ENCODE data around the gene GDF10.

GDF10 gene

DNA sequence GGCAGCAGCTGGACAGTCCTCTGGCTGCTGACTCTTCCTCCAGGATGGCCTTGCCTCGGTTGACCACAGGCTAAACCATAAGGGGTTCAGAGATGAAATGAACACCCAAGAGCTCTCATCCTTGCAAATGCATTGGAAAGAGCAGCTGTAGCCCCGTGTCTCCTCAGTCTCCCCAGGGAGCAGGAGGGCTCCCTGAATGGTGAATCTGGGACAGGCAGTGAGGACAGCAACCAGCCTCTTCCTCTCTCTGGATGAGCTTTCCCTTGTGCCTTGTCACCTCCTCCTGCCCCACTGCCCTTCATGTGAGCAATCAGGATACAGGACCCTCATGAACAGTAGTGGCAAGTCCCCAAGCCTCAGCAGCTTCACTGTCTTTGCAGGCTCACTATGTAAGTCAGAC is 23.9 kb upstream of the GDF10 start:
- no peak for DNase-seq

DNA sequence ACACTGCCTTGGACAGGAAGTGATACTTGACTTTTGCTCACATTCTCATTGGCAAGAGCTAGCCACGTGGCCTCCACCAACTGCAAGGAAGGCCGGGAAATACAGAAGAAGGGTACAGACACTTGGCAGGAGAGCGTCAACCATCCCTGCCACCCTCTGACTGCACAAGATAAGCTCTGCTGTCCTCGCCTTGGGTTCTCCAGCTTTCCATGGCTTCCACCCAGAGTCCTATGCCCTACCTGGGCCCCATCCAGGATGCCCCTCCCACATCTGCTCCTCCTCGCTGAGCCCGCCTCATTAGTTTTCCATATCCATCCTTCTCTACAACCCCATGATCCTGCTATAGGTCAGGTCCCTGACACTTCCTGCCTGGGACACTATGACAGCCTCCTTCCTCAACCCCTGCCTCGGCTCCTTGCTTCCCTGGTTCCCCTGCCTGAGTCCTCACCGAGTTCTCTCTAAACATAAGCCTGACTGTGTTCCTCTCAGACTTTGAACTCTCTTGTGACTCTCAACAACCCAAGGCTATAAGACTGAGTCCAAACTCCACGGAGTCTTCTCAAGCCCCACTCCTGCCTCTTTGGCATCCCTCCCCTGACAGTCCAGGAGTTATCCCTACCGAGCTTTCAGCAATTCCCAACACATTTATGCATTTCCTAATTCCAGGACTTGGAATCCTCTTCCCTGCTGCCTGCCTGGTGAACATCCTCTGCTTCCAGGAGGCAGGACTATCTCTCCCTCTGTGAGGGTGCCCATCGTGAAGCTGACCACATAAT is 23.2 kb upstream of the GDF10 start:
- DNase-seq = no peak

DNA sequence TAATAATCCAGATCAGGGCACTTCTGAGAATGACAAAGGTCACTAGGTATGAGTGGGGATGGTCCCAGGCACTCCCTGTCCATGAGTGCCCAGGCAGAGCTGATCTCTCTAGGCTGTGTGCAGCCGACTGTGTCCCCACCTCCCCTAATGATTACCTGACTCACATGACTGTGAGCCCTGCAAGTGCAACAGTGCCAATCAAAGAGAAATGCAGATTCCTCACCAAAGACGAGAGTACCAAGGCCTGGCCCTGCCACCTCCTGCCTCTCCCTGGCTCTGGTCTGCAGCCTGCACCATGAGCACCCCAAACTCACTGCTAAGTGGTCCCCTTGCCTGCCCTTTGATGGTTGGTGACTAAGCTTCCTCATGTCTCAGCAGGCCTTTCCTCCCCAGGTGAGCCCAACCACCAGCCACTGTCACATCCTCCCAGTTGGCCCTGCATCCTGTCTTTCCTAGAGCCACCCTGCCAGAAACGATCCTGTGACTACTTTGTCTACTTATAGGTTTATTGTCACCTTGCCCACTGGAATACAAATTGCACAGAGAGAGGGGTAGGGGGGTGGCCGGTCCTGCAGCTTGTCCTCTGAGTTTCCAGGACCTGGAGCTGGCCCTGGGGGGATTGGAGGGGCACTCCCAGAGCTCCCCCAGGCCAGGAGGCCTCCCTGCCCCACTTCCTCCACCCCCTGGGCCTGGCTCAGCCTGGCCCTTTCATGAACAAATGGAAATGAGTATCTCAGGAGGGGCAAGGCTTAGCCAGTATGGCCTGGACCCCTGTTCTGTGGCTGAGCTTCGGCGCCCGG is 22.4 kb upstream of the GDF10 start:
- DNase-seq = no peak

DNA sequence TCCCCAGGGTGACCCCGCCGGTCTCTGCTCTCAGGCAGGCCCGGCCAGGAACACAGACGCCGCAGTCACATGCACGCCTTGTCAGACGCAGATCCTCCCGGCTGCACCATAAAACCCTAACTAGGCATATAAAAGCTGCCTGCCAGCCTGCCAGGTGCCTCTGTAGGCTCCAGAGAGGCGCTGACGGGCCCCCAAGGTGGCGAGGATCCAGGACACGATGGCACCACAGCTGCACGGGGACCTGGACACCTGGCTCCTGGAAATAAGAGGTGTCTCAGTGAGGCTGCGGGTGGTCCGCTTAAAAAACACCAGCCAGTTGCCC is 21.9 kb upstream of the GDF10 start:
- no peak for DNase-seq

DNA sequence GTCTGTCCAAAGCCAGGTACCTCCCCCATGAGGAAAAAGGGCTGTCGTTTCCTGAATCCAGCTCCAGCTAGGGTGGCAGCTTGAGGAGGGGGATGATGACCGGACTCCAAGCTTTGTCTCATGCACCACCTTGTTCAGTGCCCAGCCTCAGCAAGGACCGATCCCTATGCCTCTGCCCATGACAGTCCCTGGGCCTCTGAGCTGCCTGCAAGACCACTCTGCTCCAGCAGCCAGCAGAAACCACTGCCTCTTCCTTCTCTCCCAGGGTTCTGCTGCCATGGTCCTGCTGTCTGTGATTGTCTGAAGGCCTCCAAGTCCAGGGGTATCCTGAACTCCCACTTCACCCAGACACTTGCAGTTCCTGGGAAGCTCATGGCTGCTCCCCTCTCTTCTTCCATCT is 21.3 kb upstream of the GDF10 start:
- DNase-seq = no peak

DNA sequence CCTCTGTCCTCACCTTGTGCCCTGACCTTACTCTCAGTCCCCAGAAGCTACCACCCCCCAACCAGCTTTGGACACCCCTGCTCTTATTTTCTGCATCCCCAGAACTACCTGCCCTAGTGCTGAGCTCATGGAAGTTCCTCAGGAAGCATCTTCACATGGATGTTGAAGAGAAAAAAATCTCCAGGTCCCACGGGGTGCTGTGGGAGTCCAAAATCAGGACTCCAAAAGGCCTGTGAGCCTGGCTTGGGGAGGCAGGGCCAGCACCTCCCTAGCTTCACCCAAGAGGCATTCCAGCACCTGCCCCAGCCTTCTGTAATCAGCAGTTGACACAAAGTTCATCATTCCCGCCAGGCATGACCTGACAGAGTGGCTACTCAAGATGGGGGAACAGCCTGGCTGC is 20.7 kb upstream of the GDF10 start:
- no peak for DNase-seq

DNA sequence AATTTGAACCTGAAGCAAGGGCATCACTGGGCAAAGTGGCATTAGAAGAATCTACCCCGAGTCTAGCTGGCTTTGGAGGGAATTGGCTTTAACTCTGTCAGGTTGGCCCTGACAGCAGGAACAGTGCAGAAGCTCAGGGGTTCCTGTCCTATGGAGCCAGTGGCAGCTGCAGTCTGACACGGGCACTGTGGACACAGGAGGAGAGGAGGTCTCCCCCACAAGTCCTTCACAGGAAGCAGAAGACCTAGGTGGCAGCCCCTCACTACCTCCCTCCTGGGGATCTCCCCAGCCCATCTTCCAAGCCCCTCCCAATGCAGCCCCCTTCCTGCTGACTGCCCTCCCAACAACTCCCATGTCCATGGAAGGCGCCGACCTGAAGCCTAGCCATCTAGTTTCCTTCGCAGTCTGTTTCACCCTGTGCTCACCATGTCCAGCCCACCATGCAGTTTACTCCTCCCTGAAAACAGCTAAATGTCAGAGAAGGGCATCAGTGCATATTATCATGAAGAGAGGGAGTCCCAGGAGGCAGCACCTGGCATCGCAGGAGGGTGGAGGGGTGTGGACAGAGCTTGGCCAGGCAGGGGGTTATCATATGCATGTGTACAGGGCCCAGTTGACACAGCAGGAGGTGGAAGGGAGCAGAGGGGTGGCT is 17.9 kb upstream of the GDF10 start:
- no peak for DNase-seq

DNA sequence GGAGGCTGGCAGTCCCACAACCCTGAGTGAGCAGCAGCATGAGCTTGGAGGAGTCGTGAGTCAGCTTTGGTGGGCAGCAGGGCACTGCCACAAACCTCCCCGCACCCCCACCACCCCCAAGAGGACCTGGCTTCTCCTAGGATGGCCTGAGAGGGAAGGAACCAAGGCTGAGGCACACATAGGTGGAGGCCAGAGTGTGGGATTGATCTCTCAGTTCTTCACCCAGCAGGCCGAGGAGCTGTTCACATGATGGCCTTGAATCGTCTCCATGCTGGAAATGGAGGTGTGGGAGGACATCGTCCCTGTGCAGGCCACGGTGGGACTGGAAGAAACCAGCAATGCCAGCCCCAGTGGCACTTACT is 17.4 kb upstream of the GDF10 start:
- DNase-seq = no peak

DNA sequence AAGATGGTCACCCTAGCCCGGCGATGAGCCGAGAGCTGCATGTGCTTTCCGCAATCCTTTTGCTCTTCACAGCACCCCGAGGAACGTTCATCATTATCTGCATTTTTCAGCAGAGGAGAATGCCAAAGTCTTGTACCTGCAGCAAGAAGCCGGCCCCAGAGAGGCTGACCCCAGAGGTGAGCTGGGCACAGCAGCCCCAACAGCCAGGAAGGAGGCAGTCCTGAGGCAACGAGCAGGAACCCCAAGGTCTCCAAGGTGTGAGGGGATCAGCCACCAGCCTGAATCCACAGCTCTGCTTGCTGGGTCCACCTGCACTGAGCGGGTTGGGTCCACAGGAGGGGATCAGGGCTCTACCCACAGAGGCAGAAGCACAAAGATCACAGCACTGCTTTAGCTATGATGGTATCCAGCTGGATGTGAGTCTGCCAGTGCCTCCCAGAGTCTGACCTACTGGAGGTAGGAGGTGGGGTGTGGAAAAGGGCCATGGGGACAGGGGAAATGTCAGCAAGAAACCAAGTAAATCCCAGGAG is 16.8 kb upstream of the GDF10 start:
- DNase-seq = no peak

DNA sequence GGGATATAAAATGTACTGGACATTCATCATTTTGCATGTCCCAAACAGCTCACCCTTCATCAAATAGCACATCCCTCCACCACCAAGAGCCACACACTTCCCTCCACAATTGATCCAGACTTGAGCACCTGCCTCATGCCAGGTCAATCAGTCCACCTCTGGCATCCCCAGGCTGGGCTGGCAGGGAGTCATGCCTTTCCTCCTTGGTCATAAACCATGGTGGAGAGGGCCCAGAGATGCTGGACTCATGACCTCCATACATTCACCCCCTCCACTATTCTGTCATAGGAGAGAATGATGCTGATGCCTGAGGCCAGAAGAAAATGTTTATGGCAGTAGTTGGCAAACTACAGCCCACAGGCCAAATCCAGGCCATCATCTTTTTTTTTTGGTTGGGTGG is 16.1 kb upstream of the GDF10 start:
- DNase-seq = no peak

DNA sequence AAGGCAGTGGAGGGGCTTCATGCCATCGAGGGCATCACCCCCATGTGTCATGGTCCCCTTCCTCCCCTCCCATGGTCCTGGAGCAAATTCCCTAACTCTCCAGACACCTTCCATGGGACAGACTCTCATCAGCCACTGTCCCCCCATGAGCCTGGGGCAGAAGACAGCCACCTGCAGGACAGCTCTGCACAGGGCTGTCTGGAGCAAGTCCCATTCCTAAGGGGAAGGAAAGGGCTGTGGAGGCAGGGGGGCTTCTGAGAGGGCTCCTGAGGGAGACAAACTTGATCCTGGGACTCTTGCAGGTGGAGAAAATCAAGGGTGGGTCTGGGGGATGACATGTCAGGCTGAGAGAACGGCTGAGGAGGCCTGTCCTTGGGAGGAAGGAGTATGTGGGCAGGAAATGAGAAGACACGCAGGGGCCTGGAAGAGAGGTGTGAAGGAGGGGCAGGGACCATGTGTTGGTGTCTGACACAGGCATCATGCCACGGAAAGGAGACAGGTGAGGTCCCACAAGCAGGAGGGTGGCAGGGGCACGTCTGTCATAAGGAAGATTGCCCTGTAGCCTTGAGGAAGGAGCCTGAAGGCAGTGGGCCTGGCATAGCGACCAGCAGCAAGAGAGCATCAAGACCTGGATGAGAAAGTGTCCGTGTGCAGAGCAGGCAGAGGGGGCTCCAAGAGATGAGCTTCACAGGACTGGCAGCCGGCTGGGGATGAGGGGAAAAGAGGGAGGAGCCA is 14.4 kb upstream of the GDF10 start:
- no peak for DNase-seq

DNA sequence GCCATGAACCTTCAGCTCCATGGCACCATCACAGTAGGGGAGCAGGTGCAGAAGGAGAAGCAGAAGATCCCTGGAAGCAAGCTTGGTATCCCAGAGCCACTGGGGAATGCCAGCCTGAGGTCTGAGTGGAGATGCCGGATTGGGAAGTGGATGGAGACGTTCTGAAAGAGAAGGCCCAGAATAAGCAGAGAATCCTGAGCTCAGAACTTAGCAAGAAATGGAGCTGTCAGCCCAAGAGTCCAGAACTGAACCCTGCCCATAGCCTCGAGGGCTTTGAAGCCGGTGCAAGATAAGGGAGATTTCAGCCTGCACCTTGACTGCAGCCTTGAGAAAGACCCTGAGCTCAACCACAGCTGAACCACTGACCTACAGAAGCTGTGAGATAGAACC is 13.9 kb upstream of the GDF10 start:
- DNase-seq = no peak

DNA sequence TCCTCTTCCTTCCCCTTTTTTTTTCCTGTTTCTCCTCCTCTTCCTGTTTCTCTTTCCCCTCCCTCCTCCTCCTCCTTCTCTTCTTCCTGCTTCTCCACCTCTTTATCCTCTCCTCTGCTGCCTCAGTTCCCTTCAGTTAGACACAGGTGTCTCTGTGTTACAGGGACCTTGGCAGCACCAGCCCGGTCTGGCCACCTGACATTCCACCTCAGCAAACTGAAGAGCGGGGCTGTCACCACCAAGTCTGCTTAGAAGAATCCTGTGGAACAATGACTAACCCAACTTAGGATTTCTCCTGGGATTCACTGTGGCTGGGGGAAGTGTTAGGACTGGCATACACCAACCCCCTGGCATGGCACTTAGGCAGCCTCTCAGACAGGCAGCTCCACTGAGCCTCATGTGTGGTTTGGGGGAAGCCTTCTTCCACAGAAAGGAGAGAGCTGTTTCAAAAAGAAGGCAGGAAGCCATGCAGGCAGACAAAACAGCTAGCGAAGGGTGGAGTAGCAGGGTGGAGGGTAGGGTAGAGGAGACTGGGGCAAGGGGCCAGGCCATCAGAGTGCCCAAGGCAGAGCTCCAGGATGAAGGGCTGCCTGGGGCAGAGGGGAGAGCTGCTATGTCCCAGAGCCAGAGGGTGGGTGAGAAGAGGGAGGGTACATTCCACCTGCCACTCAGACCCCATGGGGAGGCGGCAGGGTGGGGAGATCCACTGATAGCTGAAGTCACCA is 13.2 kb upstream of the GDF10 start:
- no peak for DNase-seq

DNA sequence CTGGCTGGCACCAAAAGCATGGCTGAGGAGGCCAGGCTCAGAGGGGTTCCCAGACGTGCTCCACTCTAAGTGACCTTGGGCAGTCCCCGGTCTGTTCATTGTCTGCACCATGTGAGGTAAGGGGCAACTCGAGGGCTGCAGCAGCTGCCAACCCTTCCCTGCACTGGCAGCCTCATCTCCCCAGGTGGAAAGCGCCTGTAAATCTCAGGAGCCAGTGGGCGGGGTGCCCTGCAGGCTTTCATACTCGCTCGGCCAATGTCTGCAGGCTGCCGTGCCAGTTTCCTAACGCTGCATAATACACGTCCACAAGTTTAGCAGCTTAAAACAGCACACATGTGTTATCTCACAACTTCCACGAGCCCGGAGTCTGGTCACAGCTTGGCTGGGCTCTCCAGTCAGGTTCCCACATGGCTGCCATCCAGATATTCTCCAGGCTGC is 12.6 kb upstream of the GDF10 start:
- no peak for DNase-seq

DNA sequence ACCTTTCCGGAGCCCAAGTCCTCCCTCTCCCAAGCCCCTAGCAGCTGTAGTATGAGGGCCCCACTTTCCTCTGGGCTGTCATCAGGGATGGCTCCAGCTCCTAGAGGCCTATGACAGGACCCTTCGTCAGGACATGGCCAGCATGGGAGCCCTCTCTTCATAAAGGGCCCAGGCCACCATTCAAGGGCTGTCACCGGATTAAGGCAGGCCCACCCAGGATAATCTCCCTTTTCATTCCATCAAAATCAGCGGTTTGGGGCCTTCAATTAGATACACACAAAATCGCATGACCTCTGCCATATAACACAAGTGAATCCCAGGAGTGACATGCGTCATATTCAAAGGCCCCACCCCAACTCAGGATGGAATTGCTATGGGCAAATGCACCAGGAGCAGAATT is 12.2 kb upstream of the GDF10 start:
- DNase-seq = no peak

DNA sequence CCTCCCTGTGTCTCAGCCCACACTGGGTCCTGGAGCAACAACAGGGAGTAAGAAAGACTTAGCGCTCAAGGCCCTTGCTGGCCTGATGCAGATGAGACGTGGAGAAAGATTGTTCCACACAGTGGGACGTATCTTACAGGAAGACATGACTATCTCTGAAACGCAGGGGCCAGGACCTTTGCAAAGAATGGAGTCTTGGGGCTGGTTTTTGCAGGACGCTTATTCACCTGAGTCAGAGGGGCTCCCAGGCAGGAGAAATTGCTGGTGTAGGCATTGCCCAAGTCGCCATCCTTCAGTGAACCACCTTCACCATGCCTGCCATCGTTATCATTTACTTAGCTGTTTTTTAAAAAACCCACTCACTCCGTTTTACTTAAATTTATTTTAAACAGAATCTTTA is 11.8 kb upstream of the GDF10 start:
- no peak for DNase-seq

DNA sequence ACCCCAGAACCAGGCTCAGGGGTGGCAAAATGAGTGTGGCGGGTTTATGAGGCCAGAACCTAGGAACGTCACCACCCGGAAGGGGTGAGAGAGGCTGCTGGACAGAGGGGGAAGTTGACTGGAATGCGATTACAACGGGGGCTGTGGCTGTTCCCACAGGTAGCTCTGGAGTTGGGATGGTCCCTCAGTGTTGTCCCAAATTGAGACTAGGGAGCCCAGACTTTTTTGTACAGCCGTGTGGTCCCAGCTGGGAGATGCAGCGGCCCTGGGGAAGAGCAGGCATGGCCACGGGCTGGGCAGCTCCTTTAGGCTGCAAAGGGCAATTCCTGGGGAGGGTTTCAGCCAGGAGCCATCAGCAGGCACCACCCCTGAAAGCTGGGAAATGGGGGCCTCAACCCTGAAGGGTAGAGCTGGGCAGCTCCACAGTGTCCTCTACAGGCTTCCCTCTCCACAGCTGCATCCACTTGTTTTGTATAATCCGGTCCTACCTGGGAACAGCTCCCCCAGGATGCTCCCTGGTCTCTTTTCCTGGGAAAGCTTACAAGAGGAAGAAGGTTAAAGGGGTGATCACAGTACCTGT is 11.0 kb upstream of the GDF10 start:
- no peak for DNase-seq

DNA sequence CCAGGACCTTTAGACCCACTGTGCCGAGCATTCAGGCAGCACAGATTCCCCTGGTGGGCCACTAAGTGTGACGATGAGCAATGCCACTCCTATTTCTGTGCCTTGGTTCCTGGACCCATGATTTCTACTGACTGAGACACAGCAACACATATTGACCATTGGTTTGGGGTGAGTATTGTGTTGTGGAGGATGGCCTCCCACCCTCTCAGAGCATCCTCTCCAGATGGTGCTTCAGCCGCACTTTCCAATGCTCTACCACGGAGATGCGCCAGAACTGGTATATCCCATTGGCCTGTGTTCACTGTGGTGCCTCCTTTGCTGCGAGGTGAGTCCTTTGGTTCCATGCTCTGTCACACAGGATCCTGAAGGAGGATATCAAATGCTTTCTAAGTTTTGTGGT is 10.1 kb upstream of the GDF10 start:
- no peak for DNase-seq

DNA sequence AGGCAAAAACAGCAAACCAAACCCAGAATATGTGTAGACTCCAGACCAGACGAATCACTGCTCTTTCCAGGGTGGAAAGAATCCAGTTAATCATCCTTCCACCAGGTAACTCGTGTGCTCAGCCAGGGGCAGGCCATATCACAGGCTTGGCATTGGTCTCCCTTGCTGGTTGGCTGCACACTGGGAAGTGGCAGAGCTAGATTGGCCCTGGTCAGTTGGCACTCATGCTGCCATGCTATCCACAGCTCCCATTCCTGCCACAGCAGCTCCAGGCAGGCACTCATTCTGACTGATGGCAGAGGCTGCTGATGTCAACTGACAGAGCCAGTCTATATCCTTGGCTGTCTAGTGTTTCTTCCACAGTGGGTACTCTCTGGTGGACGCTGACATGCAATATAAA is 9.7 kb upstream of the GDF10 start:
- DNase-seq = no peak

DNA sequence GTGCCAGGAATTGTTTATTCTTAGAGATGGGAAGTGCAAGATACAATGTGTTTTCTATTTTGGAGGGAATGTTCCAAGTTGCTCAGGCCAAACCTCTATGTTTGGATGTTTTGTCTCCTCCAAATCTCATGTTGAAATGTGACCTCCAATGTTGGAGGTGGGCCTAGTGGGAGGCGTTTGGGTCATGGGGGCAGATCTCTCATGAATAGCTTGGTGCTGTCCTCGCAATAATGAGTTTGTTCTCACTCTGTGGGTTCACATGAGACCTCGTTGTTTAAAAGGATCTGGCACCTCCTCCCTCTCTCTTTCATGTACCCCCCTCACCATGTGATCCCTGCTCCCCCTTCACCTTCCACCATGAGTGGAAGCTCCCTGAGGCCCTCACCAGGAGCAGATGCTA is 8.3 kb upstream of the GDF10 start:
- DNase-seq = no peak

DNA sequence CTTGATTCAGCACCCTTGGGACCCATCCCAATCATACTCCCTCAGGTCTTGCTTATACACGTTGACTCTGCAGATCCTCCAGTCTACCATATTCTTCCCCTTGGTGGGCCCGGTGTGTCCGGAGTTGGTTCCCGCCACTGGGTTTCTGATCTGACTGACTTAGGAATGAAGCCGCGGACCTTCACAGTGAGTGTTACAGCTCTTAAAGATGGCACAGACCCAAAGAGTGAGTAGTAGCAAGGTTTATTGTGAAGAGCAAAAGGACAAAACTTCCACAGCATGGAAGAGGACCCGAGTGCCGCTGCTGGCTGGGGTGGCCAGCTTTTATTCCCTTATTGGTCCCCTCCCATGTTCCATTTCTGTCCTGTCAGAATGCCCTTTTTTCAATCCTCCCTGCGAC is 5.9 kb upstream of the GDF10 start:
- DNase-seq = no peak

DNA sequence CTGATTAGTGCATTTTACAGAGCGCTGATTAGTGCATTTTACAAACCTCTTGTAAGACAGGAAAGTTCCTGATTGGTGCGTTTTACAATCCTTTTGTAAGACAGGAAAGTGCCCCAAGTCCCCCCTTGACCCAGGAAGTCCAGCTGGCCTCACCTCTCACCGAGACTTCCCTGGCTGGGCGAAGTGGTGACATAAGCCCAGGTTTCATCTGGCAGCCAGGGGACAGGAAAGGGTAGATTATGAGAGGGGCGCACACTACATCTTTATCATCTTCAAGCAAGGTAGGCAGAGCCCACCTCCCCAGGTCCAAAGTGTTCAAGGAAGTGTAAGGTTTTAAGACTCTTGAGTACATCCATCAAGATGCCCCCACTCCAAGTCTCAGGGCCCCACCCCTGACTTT is 5.5 kb upstream of the GDF10 start:
- no peak for DNase-seq
